HG03442 (cell line): ENCODE results near the gene MIA3.
"Not testable (repeated sequence)": the region's sequence is repeated elsewhere in the genome, so short reads cannot be mapped to it uniquely, and the experiment has no call there.

Source experiments
- ATAC-seq: cut with Tn5 transposase; IDR thresholded peaks from one replicate; pipeline ENCODE4 v1.9.1; 2021; ENCODE audit warnings: mild to moderate bottlenecking, moderate library complexity; ENCODE audit not compliant: unreplicated experiment

MIA3 gene

GRCh38 chr1:222618001-222618879 lies at the start of gene MIA3:
TSS of gene MIA3 (plus strand) at chr1:222618097. CDS start at chr1:222618111, 14 bp downstream.
- ATAC-seq, result peak; percentile 51

- ATAC-seq, result no peak
Measured at GRCh38 chr1:222570837-222571236, 47.1 kb upstream of the MIA3 start.

- no peak for ATAC-seq
Measured at GRCh38 chr1:222579316-222579715, 38.6 kb upstream of the MIA3 start.

- peak; percentile 66 for ATAC-seq
Measured at GRCh38 chr1:222582099-222582774, 35.7 kb upstream of the MIA3 start.

- peak; percentile 70 for ATAC-seq
Measured at GRCh38 chr1:222583079-222583478, 34.8 kb upstream of the MIA3 start.

- no peak for ATAC-seq
Measured at GRCh38 chr1:222586842-222587241, 31.1 kb upstream of the MIA3 start.

- no peak for ATAC-seq
Measured at GRCh38 chr1:222588135-222588534, 29.8 kb upstream of the MIA3 start.

- peak; percentile 98 for ATAC-seq
Measured at GRCh38 chr1:222589462-222590302, 28.2 kb upstream of the MIA3 start, which contains the start of gene TAF1A. TSS of gene TAF1A (minus strand) at chr1:222589933.

GRCh38 chr1:222592171-222592570 lies 25.7 kb upstream of the MIA3 start:
- no peak for ATAC-seq

GRCh38 chr1:222594789-222595188 lies 23.1 kb upstream of the MIA3 start:
- ATAC-seq, result no peak

GRCh38 chr1:222596696-222597095 lies 21.2 kb upstream of the MIA3 start:
- no peak for ATAC-seq

GRCh38 chr1:222600281-222600680 lies 17.6 kb upstream of the MIA3 start:
- no peak for ATAC-seq

GRCh38 chr1:222601257-222601656 lies 16.6 kb upstream of the MIA3 start:
- no peak for ATAC-seq

GRCh38 chr1:222606757-222607156 lies 11.1 kb upstream of the MIA3 start:
- ATAC-seq, result no peak

GRCh38 chr1:222609111-222609510 lies 8.8 kb upstream of the MIA3 start:
- not testable (repeated sequence) for ATAC-seq

- no peak for ATAC-seq
Measured at GRCh38 chr1:222610728-222611127, 7.2 kb upstream of the MIA3 start.

- ATAC-seq, result no peak
Measured at GRCh38 chr1:222613627-222614026, 4.3 kb upstream of the MIA3 start.

- no peak for ATAC-seq
Measured at GRCh38 chr1:222616525-222616924, 1.4 kb upstream of the MIA3 start.

GRCh38 chr1:222617367-222617951 lies 438 bp upstream of the MIA3 start:
- ATAC-seq, result peak; percentile 82

GRCh38 chr1:222618880-222619596 lies 1.1 kb downstream of the MIA3 start:
- no peak for ATAC-seq
